Panc1 (cell line): Measurements from ENCODE around the gene MXD3. TPM values are rescaled to one million over a fixed set of nuclear protein-coding genes. Genes with fewer than 3 reads are reported as not detected.

ENCODE experiments used
- ATAC-seq: fragments of 200-7000 bp; cut with Tn5 transposase; 2 replicates; pipeline ENCODE4 v1.9.1; 2020; ENCODE audit warnings: mild to moderate bottlenecking, moderate library complexity
- BruUV-seq: library from RNA; stranded (reverse); fragments of 400-500 nt; replicated peaks from 2 replicates; lab custom pipeline; 2021; lab: Mats Ljungman, UMichigan
- CTCF ChIA-PET: fragments of 300-600 bp; sonication (Branson Sonifier 250); formaldehyde crosslinking; loops from one replicate; lab custom pipeline; 2022; ENCODE audit warnings: antibody characterized with exemption; lab: Charles Lee
- POLR2A ChIA-PET: fragments of 300-600 bp; sonication (Branson Sonifier 250); formaldehyde crosslinking; loops from one replicate; lab custom pipeline; 2022; ENCODE audit warnings: antibody characterized with exemption; lab: Charles Lee
- DNase-seq: peaks from one replicate; pipeline ENCODE4 v3.0.0-alpha.2; 2010; ENCODE audit warnings: low read depth, low spot score
- H3K27ac ChIP-seq: 2 replicates; pipeline ENCODE4 v1.5.1; 2011; ENCODE audit warnings: mild to moderate bottlenecking, low read length, inconsistent platforms
- H3K27me3 ChIP-seq: fragments of 200-500 bp; sonication (Bioruptor generic); 2 replicates; pipeline ENCODE4 v1.6.0; 2014; ENCODE audit warnings: low read length, inconsistent platforms; ENCODE audit not compliant: control insufficient read depth, insufficient read depth
- H3K36me3 ChIP-seq: fragments of 200-500 bp; sonication (Bioruptor generic); 2 replicates; pipeline ENCODE4 v1.5.1; 2014; ENCODE audit warnings: inconsistent platforms, mild to moderate bottlenecking, low read length, moderate library complexity; ENCODE audit not compliant: control insufficient read depth, insufficient read depth
- H3K4me1 ChIP-seq: 2 replicates; pipeline ENCODE4 v1.5.1; 2011; ENCODE audit warnings: inconsistent platforms, mild to moderate bottlenecking, low read length, moderate library complexity; ENCODE audit not compliant: control insufficient read depth, insufficient read depth
- H3K4me3 ChIP-seq, 2 experiments: 2 replicates each; pipeline ENCODE4 v1.5.1; 2011 to 2012; ENCODE audit warnings: low read depth in 2 of 2, low read length in 2 of 2, mild to moderate bottlenecking in 2 of 2, inconsistent platforms in 1 of 2, moderate library complexity in 1 of 2
- H3K9me3 ChIP-seq: fragments of 200-500 bp; sonication (Bioruptor generic); 2 replicates; pipeline ENCODE4 v1.5.1; 2014; ENCODE audit warnings: low read depth, mild to moderate bottlenecking, inconsistent platforms, low read length, moderate library complexity; ENCODE audit not compliant: control insufficient read depth, insufficient read depth
- CTCF ChIP-seq: fragments of 450-650 bp; IDR thresholded peaks from 2 replicates; pipeline ENCODE4 v1.5.1; 2017; ENCODE audit warnings: mild to moderate bottlenecking
- POLR2AphosphoS5 ChIP-seq: IDR thresholded peaks from 2 replicates; pipeline ENCODE4 v1.6.1; 2012; ENCODE audit warnings: mild to moderate bottlenecking, low read depth, low read length, moderate library complexity
- REST ChIP-seq, 2 experiments: IDR thresholded peaks; 2 replicates each; pipeline ENCODE4 v1.6.1; 2011 to 2012; ENCODE audit warnings: low read depth in 2 of 2, control low read depth in 1 of 2, low read length in 1 of 2, mild to moderate bottlenecking in 1 of 2, moderate library complexity in 1 of 2; ENCODE audit not compliant: insufficient read depth in 1 of 2
- SIN3A ChIP-seq: IDR thresholded peaks from 2 replicates; pipeline ENCODE4 v1.6.1; 2012; ENCODE audit warnings: low read depth, mild to moderate bottlenecking, low read length, moderate library complexity, borderline replicate concordance; ENCODE audit not compliant: insufficient read depth
- TCF7L2 ChIP-seq: IDR thresholded peaks from 2 replicates; pipeline ENCODE4 v1.6.1; 2011; ENCODE audit warnings: mild to moderate bottlenecking, low read depth, low read length, inconsistent platforms
- in situ Hi-C: cut with HindIII; loops from 2 replicates; pipeline ENCODE4 v1.10.0; 2016; ENCODE audit warnings: low sequenced_read_pairs, low pct_unique_long_range_greater_than_20kb
- intact Hi-C: fragments of 100-400 bp; cut with micrococcal nuclease; formaldehyde crosslinking; loops from one replicate; pipeline ENCODE4 v1.10.0; 2022; ENCODE audit not compliant: unreplicated experiment
- total RNA-seq: library from RNA; stranded (reverse); gene quantifications from one replicate; pipeline ENCODE4 v1.2.1, GENCODE V29; 2021; ENCODE audit not compliant: unreplicated experiment

The MXD3 gene
- total RNA-seq, 1 experiment from 2014 or later, result 12.0 TPM

- ChIA-PET CTCF (no interaction called here), POLR2A (no interaction called here)
- TF ChIP-seq CTCF (no peak), REST (IDR thresholded peaks at IDR 0.05; ENCODE audit: insufficient read depth in 1 of 2, low read depth in 2 of 2, low read length in 1 of 2) (no peak), TCF7L2 (no peak), POLR2AphosphoS5 (no peak), SIN3A (no peak)
- H3K27me3 ChIP-seq, result no peaks in the 10 kb centered on the region
- intact Hi-C loops, result loop anchor here (10.0 kb wide), 1 partner anchor 135 kb away; no protein-coding TSS in a partner anchor
- in situ Hi-C loops, result no loop called here
- ATAC-seq (no peak), DNase-seq (no peak)
- H3K4me3 ChIP-seq, result no peak overlapping the region
- H3K27ac ChIP-seq, result no peak overlapping the region
- H3K4me1 ChIP-seq, result no peaks in the 10 kb centered on the region; the same call in 1 of the 2 replicates
- no peaks in the 10 kb centered on the region for H3K36me3 ChIP-seq
- no TSS peak for BruUV-seq
- H3K9me3 ChIP-seq, result no peaks in the 10 kb centered on the region
Observed at GRCh38 chr5:177319913-177320588, 8.4 kb upstream of the MXD3 start.

GRCh38 chr5:177317959-177318377 is 6.3 kb upstream of the MXD3 start:
- H3K27ac ChIP-seq, result no peak overlapping the region
- no peaks in the 10 kb centered on the region for H3K9me3 ChIP-seq
- H3K4me3 ChIP-seq, result no peak overlapping the region
- POLR2A ChIA-PET, result interaction anchor here (0.8 kb wide), 1 partner anchor 10 kb away, joined by 3 read pairs; no protein-coding TSS in a partner anchor
- H3K36me3 ChIP-seq, result no peaks in the 10 kb centered on the region
- intact Hi-C loops (loop anchor here (10.0 kb wide), 1 partner anchor 137 kb away; no protein-coding TSS in a partner anchor), in situ Hi-C loops (no loop called here)
- no peaks in the 10 kb centered on the region for H3K27me3 ChIP-seq
- CTCF ChIA-PET, result interaction anchor here (0.6 to 1.7 kb wide), 6 partner anchors 8 to 810 kb away, joined by 3 to 8 read pairs (median 4); no protein-coding TSS in a partner anchor
- BruUV-seq, result no TSS peak
- ATAC-seq (peak; percentile 81), DNase-seq (peak; percentile 65)
- TF ChIP-seq SIN3A, result no peak
- TF ChIP-seq POLR2AphosphoS5, result no peak
- TF ChIP-seq TCF7L2, result no peak
- TF ChIP-seq REST (IDR thresholded peaks at IDR 0.05; ENCODE audit: insufficient read depth in 1 of 2, low read depth in 2 of 2, low read length in 1 of 2), result no peak
- peak; percentile 97 for TF ChIP-seq CTCF
- no peaks in the 10 kb centered on the region; the same call in 1 of the 2 replicates for H3K4me1 ChIP-seq
